A549 (cell line): ENCODE measurements around the gene RNU1-4.
"Not testable (repeated sequence)": the region's sequence is repeated elsewhere in the genome, so short reads cannot be mapped to it uniquely, and the experiment has no call there.

Experiments
- CHD4 ChIP-seq: fragments of 200-600 bp; sonication (generic); IDR thresholded peaks from 2 replicates; pipeline ENCODE4 v1.6.1; 2016; ENCODE audit warnings: antibody characterized with exemption, mild to moderate bottlenecking, borderline replicate concordance
- CTCF ChIP-seq: fragments of >200 bp; sonication (Bioruptor Twin); formaldehyde crosslinking; IDR thresholded peaks from 3 replicates; pipeline ENCODE4 v1.5.1; 2016
- MAFK ChIP-seq: fragments of 450-650 bp; IDR thresholded peaks from 2 replicates; pipeline ENCODE4 v1.6.1; 2014; ENCODE audit not compliant: partially characterized antibody
- POLR2A ChIP-seq: IDR thresholded peaks from 2 replicates; pipeline ENCODE4 v1.6.1; 2012; ENCODE audit warnings: mild to moderate bottlenecking, low read length
- RAD21 ChIP-seq, 2 experiments: fragments of >200 bp in 1 of 2; sonication (Bioruptor Twin) in 1 of 2; formaldehyde crosslinking in 1 of 2; IDR thresholded peaks in 1 of 2; conservative IDR thresholded peaks in 1 of 2; 2 replicates in 1 of 2; 3 replicates in 1 of 2; pipeline ENCODE4 v1.6.1; 2012 to 2018; ENCODE audit warnings: inconsistent platforms in 1 of 2
- RARB ChIP-seq: fragments of 250-450 bp; sonication (Bioruptor Pico); IDR thresholded peaks from 2 replicates; pipeline ENCODE4 v1.8.0; 2021; ENCODE audit warnings: mild to moderate bottlenecking, moderate library complexity

DNA sequence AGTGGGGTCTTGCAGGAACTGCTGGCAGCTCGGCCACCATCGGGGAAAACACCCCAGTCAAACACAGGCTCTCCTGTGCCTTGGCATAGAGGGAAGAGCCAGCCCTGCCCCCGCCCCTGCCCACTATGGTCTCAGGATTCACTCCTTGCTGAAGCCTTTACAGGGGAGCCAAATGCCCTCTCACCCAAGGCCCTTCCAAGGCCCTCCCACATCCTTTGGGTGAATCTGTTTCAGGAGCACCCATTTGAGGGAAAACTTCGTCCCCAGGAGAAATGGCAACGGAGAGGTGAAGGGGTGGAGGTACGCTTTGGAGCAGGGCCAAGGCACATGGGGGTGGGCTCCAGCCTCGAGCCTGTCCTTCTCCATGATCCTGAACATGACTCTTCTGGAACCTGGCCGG lies 35.9 kb downstream of the RNU1-4 start:
- not testable (repeated sequence) for TF ChIP-seq CTCF; RAD21 (conservative IDR thresholded peaks at IDR 0.05 in 1 of 2, IDR thresholded peaks at IDR 0.05 in 1 of 2); POLR2A; CHD4; MAFK; RARB (CRISPR knock-in tag)
